K562 (cell line): ENCODE results near the gene LANCL3. TPM values are rescaled to one million over a fixed set of nuclear protein-coding genes. Genes with fewer than 3 reads are reported as not detected.

ENCODE experiments used
- ATAC-seq: fragments of 200-7000 bp; cut with Tn5 transposase; 3 replicates; pipeline ENCODE4 v1.9.1; 2020; ENCODE audit warnings: moderate library complexity
- BruUV-seq: library from RNA; stranded (reverse); fragments of 400-500 nt; replicated peaks from 2 replicates; lab custom pipeline; 2021; lab: Mats Ljungman, UMichigan
- CTCF ChIA-PET: fragments of 300-600 bp; formaldehyde crosslinking; extraction: SDS; loops from one replicate; lab custom pipeline; 2021; ENCODE audit warnings: low intra/inter-chr PET ratio; lab: Yijun Ruan, JAX
- POLR2A ChIA-PET: fragments of 300-600, 350-650 bp; sonication (Branson Sonifier 250); formaldehyde crosslinking; extraction: SDS; loops from one replicate; lab custom pipeline; 2021; ENCODE audit warnings: antibody characterized with exemption, inconsistent platforms; lab: Yijun Ruan, JAX
- DNase-seq, 4 experiments: peaks; one replicate each; pipeline versions ENCODE4 v3.0.0 to v3.0.0-alpha.2; 2011 to 2018; ENCODE audit warnings: low spot score in 3 of 4, mixed read lengths in 3 of 4; ENCODE audit errors: extremely low read depth in 1 of 4
- FAIRE-seq: peaks from 2 replicates; lab custom pipeline; 2011; peaks lifted over from hg19 to GRCh38; lab: Jason Lieb, UNC
- H2AFZ ChIP-seq: 2 replicates; pipeline ENCODE4 v1.6.0; 2011; ENCODE audit warnings: low read depth, low read length, control low read depth, inconsistent platforms
- H3K27ac ChIP-seq: fragments of 200-600 bp; 3 replicates; pipeline ENCODE4 v1.8.0; 2011; ENCODE audit warnings: low read depth, mild to moderate bottlenecking, control low read depth, inconsistent platforms, low read length, moderate library complexity, mixed read lengths; ENCODE audit errors: extremely low read depth
- H3K27me3 ChIP-seq, 2 experiments: fragments of 300-600 bp in 1 of 2; 2 replicates in 1 of 2; 3 replicates in 1 of 2; pipeline versions ENCODE4 v1.6.0 to v1.8.0; 2011; ENCODE audit warnings: inconsistent platforms in 2 of 2, low read length in 2 of 2, mild to moderate bottlenecking in 1 of 2, mixed read lengths in 1 of 2, moderate library complexity in 1 of 2; ENCODE audit not compliant: control insufficient read depth in 2 of 2, insufficient read depth in 2 of 2
- H3K36me3 ChIP-seq: fragments of 300-600 bp; 3 replicates; pipeline ENCODE4 v1.8.0; 2011; ENCODE audit warnings: mild to moderate bottlenecking, low read length, inconsistent platforms; ENCODE audit not compliant: control insufficient read depth, insufficient read depth
- H3K4me1 ChIP-seq, 2 experiments: fragments of 200-600 bp in 1 of 2; replicated peaks in 1 of 2; 2 replicates in 1 of 2; 3 replicates in 1 of 2; pipeline versions ENCODE4 v1.5.1 to v1.8.0; 2011; ENCODE audit warnings: inconsistent platforms in 2 of 2, low read length in 2 of 2, mild to moderate bottlenecking in 1 of 2, mixed read lengths in 1 of 2, moderate library complexity in 1 of 2; ENCODE audit not compliant: control insufficient read depth in 2 of 2, insufficient read depth in 2 of 2
- H3K4me2 ChIP-seq: 2 replicates; pipeline ENCODE4 v1.6.1; 2011; ENCODE audit warnings: low read length, control low read depth, inconsistent platforms, mixed read lengths; ENCODE audit not compliant: insufficient read depth
- H3K4me3 ChIP-seq: fragments of 200-600 bp; sonication (generic), shearing (Covaris generic); 2 replicates; pipeline ENCODE4 v1.5.1; 2016; ENCODE audit warnings: control low read depth, inconsistent platforms
- H3K79me2 ChIP-seq: fragments of 200-600 bp; 3 replicates; pipeline ENCODE4 v1.8.0; 2011; ENCODE audit warnings: low read length, inconsistent platforms; ENCODE audit not compliant: control insufficient read depth, insufficient read depth
- H3K9ac ChIP-seq, 2 experiments: 2 replicates each; pipeline versions ENCODE4 v1.6.0 to v1.6.1; 2011; ENCODE audit warnings: low read depth in 2 of 2, low read length in 2 of 2, control low read depth in 1 of 2, inconsistent platforms in 1 of 2, mild to moderate bottlenecking in 1 of 2, mixed read lengths in 1 of 2; ENCODE audit not compliant: insufficient read depth in 1 of 2
- H3K9me1 ChIP-seq: one replicate; pipeline ENCODE4 v1.6.0; 2011; ENCODE audit warnings: inconsistent platforms, mild to moderate bottlenecking, low read length, moderate library complexity; ENCODE audit not compliant: control insufficient read depth, insufficient read depth
- H3K9me3 ChIP-seq: replicated peaks from 2 replicates; pipeline ENCODE4 v1.5.1; 2011; ENCODE audit warnings: low read depth, low read length, inconsistent platforms; ENCODE audit not compliant: control insufficient read depth, insufficient read depth
- H4K20me1 ChIP-seq: replicated peaks from 2 replicates; pipeline ENCODE4 v1.6.1; 2011; ENCODE audit warnings: low read length, inconsistent platforms, mixed read lengths; ENCODE audit not compliant: control insufficient read depth, insufficient read depth
- ATF6 ChIP-seq: sonication (generic); formaldehyde crosslinking; IDR thresholded peaks from 2 replicates; pipeline ENCODE4 v1.4.0; 2020; ENCODE audit warnings: mild to moderate bottlenecking, missing genetic modification reagents
- NCOA2 ChIP-seq, 2 experiments: fragments of 450-650 bp; IDR thresholded peaks; 2 replicates each; pipeline ENCODE4 v1.6.1; 2018; ENCODE audit warnings: mild to moderate bottlenecking in 2 of 2, moderate library complexity in 1 of 2; ENCODE audit not compliant: partially characterized antibody in 2 of 2
- PCBP2 ChIP-seq: fragments of 200-400 bp; formaldehyde crosslinking; IDR thresholded peaks from 2 replicates; pipeline ENCODE4 v1.6.1; 2018; ENCODE audit warnings: low read length, low read depth, mild to moderate bottlenecking, moderate library complexity; ENCODE audit not compliant: poor library complexity, severe bottlenecking
- POLR3A ChIP-seq: IDR thresholded peaks from 2 replicates; pipeline ENCODE4 v1.6.1; 2011; ENCODE audit warnings: borderline replicate concordance, mild to moderate bottlenecking, moderate library complexity; ENCODE audit not compliant: insufficient read length, insufficient read depth; ENCODE audit errors: extremely low read depth
- RBM34 ChIP-seq: fragments of 200-400 bp; formaldehyde crosslinking; IDR thresholded peaks from 2 replicates; pipeline ENCODE4 v1.6.1; 2018; ENCODE audit warnings: low read length, borderline replicate concordance; ENCODE audit not compliant: insufficient read depth
- SPI1 ChIP-seq: IDR thresholded peaks from 2 replicates; pipeline ENCODE4 v1.6.1; 2011; ENCODE audit warnings: low read depth, low read length, control low read depth, borderline replicate concordance
- TEAD4 ChIP-seq, 2 experiments: sonication (generic) in 1 of 2; formaldehyde crosslinking in 1 of 2; IDR thresholded peaks; 2 replicates each; pipeline versions ENCODE4 v1.6.1 to v1.8.0; 2012 to 2022; ENCODE audit warnings: borderline replicate concordance in 1 of 2, inconsistent platforms in 1 of 2, low read length in 1 of 2, mild to moderate bottlenecking in 1 of 2, missing genetic modification reagents in 1 of 2
- ZFP36 ChIP-seq: fragments of 150-350 bp; IDR thresholded peaks from 2 replicates; pipeline ENCODE4 v1.6.1; 2018; ENCODE audit warnings: low read length, low read depth; ENCODE audit not compliant: partially characterized antibody
- ZNF143 ChIP-seq: sonication (generic); formaldehyde crosslinking; IDR thresholded peaks from 2 replicates; pipeline ENCODE4 v1.9.0; 2022; ENCODE audit warnings: mild to moderate bottlenecking, missing genetic modification reagents
- ZNF511 ChIP-seq: sonication (generic); formaldehyde crosslinking; IDR thresholded peaks from 2 replicates; pipeline ENCODE4 v1.8.0; 2022; ENCODE audit warnings: mild to moderate bottlenecking, missing genetic modification reagents
- WGBS: fragments of 100-300 bp; shearing (Covaris generic); methylation state at CpG from one replicate; pipeline ENCODE4 v1.1.6; 2016; ENCODE audit warnings: low coverage, mixed read lengths; ENCODE audit not compliant: insufficient coverage; ENCODE audit errors: missing lambda C conversion rate; 5-methylcytosine and 5-hydroxymethylcytosine counted together
- in situ Hi-C: fragments of 300-500 bp; cut with MboI; formaldehyde crosslinking; loops from 4 replicates; pipeline ENCODE4 v1.15.0; 2018; ENCODE audit warnings: inconsistent platforms, mixed read lengths
- intact Hi-C: fragments of 100-400 bp; cut with micrococcal nuclease; formaldehyde crosslinking; loops from 2 replicates; pipeline ENCODE4 v1.14.2; 2022
- polyA plus RNA-seq, 8 experiments: library from polyadenylated mRNA; depleted of rRNA in 4 of 8; stranded (reverse) in 5 of 8; unstranded in 3 of 8; fragments of >200 nt; fragmentation: Nextera tagmentation in 2 of 8; fragmentation: Illumina TruSeq in 1 of 8; extraction: Ambion mirVana in 2 of 8; extraction: Trizol in 1 of 8; gene quantifications; 2 replicates each; pipeline versions ENCODE4 v1.2.1 to v1.2.3, GENCODE V29; 2011 to 2014; ENCODE audit warnings: inconsistent platforms in 1 of 8, missing spikeins in 1 of 8
- total RNA-seq, 7 experiments: library from RNA; depleted of rRNA in 6 of 7; stranded (reverse); fragments of >200 nt in 6 of 7; fragmentation: Illumina TruSeq in 2 of 7; extraction: Trizol in 2 of 7; gene quantifications; 2 replicates each; pipeline versions ENCODE4 v1.2.1 to v1.2.3, GENCODE V29; 2011 to 2021; ENCODE audit warnings: low replicate concordance in 1 of 7

LANCL3 gene
- total and polyA plus RNA-seq, 9 of the 15 experiments (the other 6 are each of a cell fraction or from before 2014, with no cell fraction given): 0.41 to 1.5 (median 0.58) TPM

- TF ChIP-seq ATF6 (no peak), POLR3A (no peak), SPI1 (no peak), ZFP36 (no peak), PCBP2 (no peak)
Observed at GRCh38 chrX:37677243-37677642, 105.8 kb downstream of the LANCL3 start (continued).

GRCh38 chrX:37677765-37678164 lies 106.3 kb downstream of the LANCL3 start:
- TF ChIP-seq ZNF511 (CRISPR knock-in tag) (no peak), ZNF143 (CRISPR knock-in tag) (no peak), TEAD4 (IDR thresholded peaks at IDR 0.05; ENCODE audit: low read length) (no peak), TEAD4 (CRISPR knock-in tag; IDR thresholded peaks at IDR 0.05; ENCODE audit: borderline replicate concordance) (no peak), RBM34 (no peak), NCOA2 (IDR thresholded peaks at IDR 0.05; ENCODE audit: partially characterized antibody in 2 of 2) (no peak)
- Histone ChIP-seq H3K79me2 (no peaks in the 10 kb centered on the region), H3K9ac (no peak overlapping the region), H3K4me1 (peaks cover 0 to 17% of the 10 kb centered on the region in 2 experiments; a peak in 2 of 5 replicates), H2AFZ (no peak overlapping the region), H3K4me3 (no peak overlapping the region), H4K20me1 (no peaks in the 10 kb centered on the region), H3K4me2 (no peak overlapping the region), H3K27me3 (no peaks in the 10 kb centered on the region), H3K9me3 (no peaks in the 10 kb centered on the region), H3K9me1 (no peaks in the 10 kb centered on the region), H3K36me3 (no peaks in the 10 kb centered on the region), H3K27ac (no peak overlapping the region)
- no peak for ATAC-seq
- BruUV-seq: no TSS peak
- in situ Hi-C loops (no loop called here), intact Hi-C loops (no loop called here)
- 33% methylated on average over 1 of the region's 1 CpG for WGBS
- no peak for FAIRE-seq
- CTCF ChIA-PET: no interaction called here
- no peak for DNase-seq
- POLR2A ChIA-PET: no interaction called here
